Measurements from ENCODE around the gene ZDHHC19. TPM values are rescaled to one million over a fixed set of nuclear protein-coding genes. Genes with fewer than 3 reads are reported as not detected.

The ZDHHC19 gene
- not detected in 2 replicates for total RNA-seq

- DNase-seq (ENCODE audit: insufficient read length, low spot score, missing footprints): no peak
- no peak for TF ChIP-seq CTCF (IDR thresholded peaks at IDR 0.05; ENCODE audit: extremely low read depth, low read depth, low read length)
- peaks cover 9% of the 10 kb centered on the region for H3K27me3 ChIP-seq (ENCODE audit: insufficient read depth, low read length)
- no peaks in the 10 kb centered on the region for H3K36me3 ChIP-seq (ENCODE audit: insufficient read depth, low read length)
- H3K9me3 ChIP-seq (ENCODE audit: low read depth, low read length): no peaks in the 10 kb centered on the region
- H3K79me2 ChIP-seq (ENCODE audit: insufficient read depth, low read length): no peaks in the 10 kb centered on the region
- no peaks in the 10 kb centered on the region for H4K20me1 ChIP-seq (ENCODE audit: insufficient read depth, low read length)
- no peak within 1 kb of the TSS for H3K4me2 ChIP-seq (ENCODE audit: insufficient read depth, low read length)
- H3K4me3 ChIP-seq (ENCODE audit: insufficient read depth, low read length): no peak within 1 kb of the TSS
- no peak within 1 kb of the TSS for H2AFZ ChIP-seq (ENCODE audit: low read length)
- no peak within 1 kb of the TSS for H3K27ac ChIP-seq (ENCODE audit: low read depth, low read length)
- peaks cover 2% of the 10 kb centered on the region for H3K4me1 ChIP-seq (ENCODE audit: insufficient read depth, low read length)
Observed at GRCh38 chr3:196210673-196211556, at the start of gene ZDHHC19. ZDHHC19 (minus strand) TSS chr3:196211400; CDS start chr3:196211315, 85 bp downstream.

- H3K4me3 ChIP-seq (ENCODE audit: insufficient read depth, low read length): no peak overlapping the region
- no peak overlapping the region for H3K4me2 ChIP-seq (ENCODE audit: insufficient read depth, low read length)
- DNase-seq (ENCODE audit: insufficient read length, low spot score, missing footprints): no peak
- H4K20me1 ChIP-seq (ENCODE audit: insufficient read depth, low read length): peaks cover 13% of the 10 kb centered on the region
- H2AFZ ChIP-seq (ENCODE audit: low read length): no peak overlapping the region
- H3K27ac ChIP-seq (ENCODE audit: low read depth, low read length): no peak overlapping the region
- H3K27me3 ChIP-seq (ENCODE audit: insufficient read depth, low read length): no peaks in the 10 kb centered on the region
- H3K79me2 ChIP-seq (ENCODE audit: insufficient read depth, low read length): peaks cover 68% of the 10 kb centered on the region
- no peaks in the 10 kb centered on the region for H3K9me3 ChIP-seq (ENCODE audit: low read depth, low read length)
- H3K4me1 ChIP-seq (ENCODE audit: insufficient read depth, low read length): no peaks in the 10 kb centered on the region
- H3K36me3 ChIP-seq (ENCODE audit: insufficient read depth, low read length): peaks cover 37% of the 10 kb centered on the region
- TF ChIP-seq CTCF (IDR thresholded peaks at IDR 0.05; ENCODE audit: extremely low read depth, low read depth, low read length): no peak
Observed at GRCh38 chr3:196260784-196261183, 49.6 kb upstream of the ZDHHC19 start.

GRCh38 chr3:196255776-196256175, 44.6 kb upstream of the ZDHHC19 start:
- no peak for TF ChIP-seq CTCF (IDR thresholded peaks at IDR 0.05; ENCODE audit: extremely low read depth, low read depth, low read length)
- Histone ChIP-seq H4K20me1 (ENCODE audit: insufficient read depth, low read length) (peaks cover 24% of the 10 kb centered on the region), H3K4me1 (ENCODE audit: insufficient read depth, low read length) (no peaks in the 10 kb centered on the region), H3K79me2 (ENCODE audit: insufficient read depth, low read length) (peaks cover 35% of the 10 kb centered on the region), H3K27ac (ENCODE audit: low read depth, low read length) (no peak overlapping the region), H3K4me3 (ENCODE audit: insufficient read depth, low read length) (no peak overlapping the region), H2AFZ (ENCODE audit: low read length) (no peak overlapping the region), H3K4me2 (ENCODE audit: insufficient read depth, low read length) (no peak overlapping the region), H3K27me3 (ENCODE audit: insufficient read depth, low read length) (no peaks in the 10 kb centered on the region), H3K36me3 (ENCODE audit: insufficient read depth, low read length) (peaks cover 46% of the 10 kb centered on the region), H3K9me3 (ENCODE audit: low read depth, low read length) (no peaks in the 10 kb centered on the region)
- no peak for DNase-seq (ENCODE audit: insufficient read length, low spot score, missing footprints)
